Adrenal gland (tissue), 12 donors: Measurements from ENCODE around the gene RHPN2. TPM values are rescaled to one million over a fixed set of nuclear protein-coding genes. Genes with fewer than 3 reads are reported as not detected.

Experiments
- DNase-seq, 7 donors: peaks; one replicate each; pipeline ENCODE4 v3.0.0-alpha.2; 2019 to 2020
- H3K27ac ChIP-seq, 5 donors: fragments of 200-600 bp; sonication (generic) in 4 of 5; 1 replicate in 3 of 5; 2 replicates in 2 of 5; pipeline versions ENCODE4 v1.5.1 to v1.8.0; 2016 to 2020; ENCODE audit warnings: mild to moderate bottlenecking in 1 of 5
- H3K27me3 ChIP-seq: fragments of 200-600 bp; 2 replicates; pipeline ENCODE4 v1.8.0; 2021
- H3K36me3 ChIP-seq, 2 donors: fragments of 200-600 bp; replicated peaks in 1 of 2; 1 replicate in 1 of 2; 2 replicates in 1 of 2; pipeline versions ENCODE4 v1.5.1 to v1.8.0; 2018 to 2022
- H3K4me1 ChIP-seq, 2 donors: fragments of 200-600 bp; replicated peaks in 1 of 2; 1 replicate in 1 of 2; 2 replicates in 1 of 2; pipeline versions ENCODE4 v1.5.1 to v1.8.0; 2018 to 2021
- H3K4me3 ChIP-seq, 4 donors: fragments of 200-600 bp; sonication (generic) in 3 of 4; one replicate each; pipeline ENCODE4 v1.5.1; 2016 to 2018
- H3K9me3 ChIP-seq, 3 donors: fragments of 200-600 bp; sonication (generic) in 1 of 3; replicated peaks in 1 of 3; 1 replicate in 2 of 3; 2 replicates in 1 of 3; pipeline versions ENCODE4 v1.5.1 to v1.8.0; 2016 to 2021
- POLR2A ChIP-seq, 2 donors: fragments of 450-650 bp; IDR thresholded peaks; one replicate each; pipeline ENCODE4 v1.6.1; 2017; ENCODE audit warnings: antibody characterized with exemption in 2 of 2, mild to moderate bottlenecking in 2 of 2, moderate library complexity in 1 of 2
- WGBS, 4 donors: extraction: QIAGEN DNeasy Blood & Tissue Kit in 2 of 4; methylation state at CpG; one replicate each; pipeline versions ENCODE4 v1.1.5 to v1.1.7; 2013 to 2017; 5-methylcytosine and 5-hydroxymethylcytosine counted together
- intact Hi-C, 2 donors: fragments of 100-400 bp; cut with DNase I; formaldehyde crosslinking; loops; one replicate each; pipeline versions ENCODE4 v1.14.1 to v1.15.0; 2022 to 2023
- polyA plus RNA-seq, 3 donors: library from polyadenylated mRNA; stranded (reverse); fragments of 200-250 nt in 2 of 3; fragments of 350-450 nt in 1 of 3; fragmentation: Illumina TruSeq in 1 of 3; extraction: RNeasy Lipid Tissue Mini Kit (QIAGEN cat#74804) in 1 of 3; gene quantifications; one replicate each; pipeline ENCODE4 v1.2.3, GENCODE V29; 2013 to 2014
- total RNA-seq, 9 donors: library from RNA; depleted of rRNA in 4 of 9; stranded (reverse); fragments of >200 nt in 4 of 9; fragments of 120-200 nt in 1 of 9; fragmentation: NEBNext Ultra II Directional in 1 of 9; extraction: Animal tissue kit (Norgen Biotek cat#: 25700) in 1 of 9; gene quantifications; one replicate each; pipeline versions ENCODE4 v1.1.0 to v1.2.4, GENCODE V29; 2013 to 2023
- TF ChIP-seq, protein P1 (sequence below), 6 experiments: fragments of 450-650 bp in 4 of 6; fragments of 200-600 bp in 2 of 6; sonication (generic) in 1 of 6; IDR thresholded peaks; 1 replicate in 5 of 6; 2 replicates in 1 of 6; pipeline versions ENCODE4 v1.5.1 to v1.8.0; 2016 to 2021; ENCODE audit warnings: antibody characterized with exemption in 6 of 6, mild to moderate bottlenecking in 2 of 6, moderate library complexity in 1 of 6
- donor health status: healthy with polysubstance abuse.
- donor health status: Bipolar disorder and iron deficiency.
- donor health status: DM: yes; HTN: yes; CAD: no.
- donor health status: DM: no; HTN: no; CAD: no.
- donor health status: DM: no; HTN: no; CAD: no.
- donor health status: DM: yes; HTN: yes; CAD: no.

Gene RHPN2
- total and polyA plus RNA-seq, 12 donors = 0.52 to 1.3 (median 1.0) TPM; not detected in 1

DNA sequence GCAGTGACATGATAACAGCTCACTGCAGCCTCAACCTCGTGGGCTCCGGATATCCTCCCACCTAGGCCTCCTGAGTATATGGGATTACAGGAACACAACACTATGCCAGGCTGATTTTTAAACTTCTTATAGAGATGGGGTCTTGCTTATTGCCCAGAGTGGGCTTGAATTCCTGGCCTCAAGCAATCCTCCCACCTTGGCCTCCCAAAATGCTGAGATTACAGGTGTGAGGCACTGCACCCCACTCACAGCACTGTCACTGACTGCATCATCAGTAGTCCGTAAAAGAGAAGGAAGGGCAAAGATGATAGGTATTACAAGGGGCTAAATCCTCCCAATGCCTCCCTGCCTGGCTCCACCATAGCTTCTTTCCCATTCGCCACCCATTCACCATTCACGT is 4.1 kb downstream of the RHPN2 start:
- no peak for DNase-seq
- Histone ChIP-seq H3K27ac (no peak overlapping the region), H3K4me3 (no peak overlapping the region), H3K36me3 (no peaks in the 10 kb centered on the region), H3K27me3 (peaks cover 21% of the 10 kb centered on the region), H3K4me1 (peaks cover 0 to 12% of the 10 kb centered on the region in 2 donors), H3K9me3 (no peaks in the 10 kb centered on the region)
- TF ChIP-seq, protein P1, sequence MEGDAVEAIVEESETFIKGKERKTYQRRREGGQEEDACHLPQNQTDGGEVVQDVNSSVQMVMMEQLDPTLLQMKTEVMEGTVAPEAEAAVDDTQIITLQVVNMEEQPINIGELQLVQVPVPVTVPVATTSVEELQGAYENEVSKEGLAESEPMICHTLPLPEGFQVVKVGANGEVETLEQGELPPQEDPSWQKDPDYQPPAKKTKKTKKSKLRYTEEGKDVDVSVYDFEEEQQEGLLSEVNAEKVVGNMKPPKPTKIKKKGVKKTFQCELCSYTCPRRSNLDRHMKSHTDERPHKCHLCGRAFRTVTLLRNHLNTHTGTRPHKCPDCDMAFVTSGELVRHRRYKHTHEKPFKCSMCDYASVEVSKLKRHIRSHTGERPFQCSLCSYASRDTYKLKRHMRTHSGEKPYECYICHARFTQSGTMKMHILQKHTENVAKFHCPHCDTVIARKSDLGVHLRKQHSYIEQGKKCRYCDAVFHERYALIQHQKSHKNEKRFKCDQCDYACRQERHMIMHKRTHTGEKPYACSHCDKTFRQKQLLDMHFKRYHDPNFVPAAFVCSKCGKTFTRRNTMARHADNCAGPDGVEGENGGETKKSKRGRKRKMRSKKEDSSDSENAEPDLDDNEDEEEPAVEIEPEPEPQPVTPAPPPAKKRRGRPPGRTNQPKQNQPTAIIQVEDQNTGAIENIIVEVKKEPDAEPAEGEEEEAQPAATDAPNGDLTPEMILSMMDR (IDR thresholded peaks at IDR 0.05) = no peak
- TF ChIP-seq POLR2A (IDR thresholded peaks at IDR 0.05) = no peak
- WGBS, 4 donors = 80 to 89% (median 86%) methylated on average over 5 of the region's 5 CpGs
- intact Hi-C loops = no loop called here

DNA sequence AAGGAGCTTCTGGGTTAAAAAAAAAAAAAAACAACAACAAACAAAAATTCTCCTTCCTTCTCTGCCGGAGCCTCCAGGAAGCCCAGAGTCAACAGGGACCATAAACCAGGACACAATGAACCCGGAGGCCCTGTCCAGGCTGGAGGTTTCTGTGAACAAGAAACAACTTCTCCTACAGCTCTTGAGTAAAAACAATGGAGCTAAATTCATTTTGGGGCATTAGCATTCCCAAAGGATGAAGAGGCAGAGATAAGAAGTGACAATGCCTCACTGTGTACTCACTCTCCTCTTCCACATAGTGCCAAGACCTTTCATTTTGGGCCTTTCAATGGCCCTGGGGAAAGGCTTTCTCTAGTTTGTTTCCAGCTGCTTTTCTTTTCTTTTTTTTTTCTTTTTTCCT is 9.0 kb downstream of the RHPN2 start:
- H3K27me3 ChIP-seq = no peaks in the 10 kb centered on the region
- WGBS, 4 donors = 48 to 78% (median 52%) methylated on average over 2 of the region's 2 CpGs
- H3K4me3 ChIP-seq = no peak overlapping the region
- DNase-seq = no peak
- H3K36me3 ChIP-seq = no peaks in the 10 kb centered on the region
- no peak overlapping the region for H3K27ac ChIP-seq
- H3K4me1 ChIP-seq = no peaks in the 10 kb centered on the region
- no peaks in the 10 kb centered on the region for H3K9me3 ChIP-seq
- TF ChIP-seq, protein P1 (IDR thresholded peaks at IDR 0.05) = no peak
- no peak for TF ChIP-seq POLR2A (IDR thresholded peaks at IDR 0.05)
- intact Hi-C loops = no loop called here

DNA sequence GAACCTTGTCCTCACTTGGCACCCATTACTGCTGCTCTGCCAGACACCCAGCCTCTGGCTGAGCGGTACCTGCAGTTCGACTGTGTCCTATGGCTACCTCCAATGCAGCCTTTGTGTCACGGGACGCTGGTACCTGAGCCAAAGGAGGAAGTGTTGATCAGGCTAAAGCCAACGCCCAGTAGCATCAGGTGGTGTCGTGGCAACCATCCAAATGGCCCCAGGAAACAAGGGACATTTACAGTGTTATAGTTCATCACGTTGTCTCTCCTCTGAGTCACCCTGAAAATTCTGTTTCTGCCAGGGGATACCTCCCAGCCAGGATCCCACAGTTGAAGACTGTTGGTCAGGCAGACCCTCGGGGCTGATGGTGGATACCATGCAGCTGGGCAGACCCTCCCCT is 10.1 kb downstream of the RHPN2 start:
- Histone ChIP-seq H3K27ac (no peak overlapping the region), H3K9me3 (no peaks in the 10 kb centered on the region), H3K27me3 (no peaks in the 10 kb centered on the region), H3K36me3 (no peaks in the 10 kb centered on the region), H3K4me1 (no peaks in the 10 kb centered on the region), H3K4me3 (no peak overlapping the region)
- DNase-seq = peak in 1 of 7 donors; percentile 59
- intact Hi-C loops = no loop called here
- TF ChIP-seq, protein P1 (IDR thresholded peaks at IDR 0.05) = no peak
- no peak for TF ChIP-seq POLR2A (IDR thresholded peaks at IDR 0.05)
- WGBS, 4 donors = 75 to 87% (median 80%) methylated on average over 6 to 8 of the region's 8 CpGs

DNA sequence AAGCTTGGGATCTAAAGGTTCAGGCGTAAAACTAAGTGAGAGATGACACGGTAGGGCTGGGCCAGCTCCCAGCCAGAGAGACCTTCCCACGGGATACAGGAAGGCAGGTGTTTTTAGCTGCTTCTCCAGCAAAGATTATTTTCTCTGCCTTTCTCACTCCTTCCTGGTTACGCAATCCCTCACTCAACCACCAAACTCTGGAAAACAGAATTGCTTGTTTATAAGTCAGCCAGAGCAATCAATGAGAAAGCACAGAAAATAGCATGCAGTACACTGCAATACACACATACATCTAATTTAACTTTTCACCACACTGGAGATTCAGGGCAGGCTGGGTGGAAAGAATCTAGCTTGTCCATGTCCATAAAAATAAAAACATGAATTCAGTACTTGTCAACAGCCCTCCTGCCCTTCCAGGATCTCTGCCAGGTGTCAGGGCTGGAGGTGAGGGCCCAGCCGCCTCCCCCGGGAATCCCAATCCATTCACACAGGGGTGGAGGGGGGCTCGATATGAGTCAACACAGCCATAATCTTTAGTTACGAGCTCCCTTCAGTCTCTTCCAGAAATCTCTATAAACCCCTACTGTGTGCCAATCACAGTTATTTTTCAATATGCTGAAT is 12.2 kb downstream of the RHPN2 start:
- TF ChIP-seq POLR2A (IDR thresholded peaks at IDR 0.05) = no peak
- TF ChIP-seq, protein P1 (IDR thresholded peaks at IDR 0.05) = no peak
- no peak for DNase-seq
- WGBS, 4 donors = 69 to 76% (median 73%) methylated on average over 8 of the region's 8 CpGs
- H3K27ac ChIP-seq = no peak overlapping the region
- H3K36me3 ChIP-seq = no peaks in the 10 kb centered on the region
- H3K4me1 ChIP-seq = no peaks in the 10 kb centered on the region
- no peak overlapping the region for H3K4me3 ChIP-seq
- H3K27me3 ChIP-seq = no peaks in the 10 kb centered on the region
- intact Hi-C loops = no loop called here
- H3K9me3 ChIP-seq = no peaks in the 10 kb centered on the region
